Erythroblast (primary cell): ENCODE results near the gene NEGR1.

Source experiments
- GATA1 ChIP-seq: IDR thresholded peaks from 2 replicates; pipeline ENCODE4 v1.6.1; 2011; ENCODE audit warnings: low read depth, mild to moderate bottlenecking, control low read depth, low read length, moderate library complexity
- POLR2A ChIP-seq: IDR thresholded peaks from 2 replicates; pipeline ENCODE4 v1.6.1; 2011; ENCODE audit warnings: mild to moderate bottlenecking, low read length

GRCh38 chr1:71424536-71424935 lies 857.8 kb downstream of the NEGR1 start:
- TF ChIP-seq POLR2A (no peak), GATA1 (no peak)
